Keratinocyte (primary cell): Measurements from ENCODE around the gene SMPD2. TPM values are rescaled to one million over a fixed set of nuclear protein-coding genes. Genes with fewer than 3 reads are reported as not detected.

Source experiments
- DNase-seq: peaks from one replicate; pipeline ENCODE4 v3.0.0-alpha.2; 2011; ENCODE audit warnings: low read depth, missing footprints, low spot score
- FAIRE-seq: peaks from 2 replicates; lab custom pipeline; 2011; peaks lifted over from hg19 to GRCh38; lab: Jason Lieb, UNC
- H2AFZ ChIP-seq: 2 replicates; pipeline ENCODE4 v1.6.0; 2012; ENCODE audit warnings: low read length, control low read depth, inconsistent platforms; ENCODE audit not compliant: control insufficient read depth
- H3K27ac ChIP-seq: 2 replicates; pipeline ENCODE4 v1.5.1; 2011; ENCODE audit warnings: low read length; ENCODE audit not compliant: control insufficient read depth, insufficient read depth
- H3K27me3 ChIP-seq: 3 replicates; pipeline ENCODE4 v1.6.0; 2011; ENCODE audit warnings: low read length; ENCODE audit not compliant: control insufficient read depth, insufficient read depth; ENCODE audit errors: extremely low read depth
- H3K36me3 ChIP-seq, 2 experiments: 2 replicates in 1 of 2; 3 replicates in 1 of 2; pipeline ENCODE4 v1.5.1; 2011; ENCODE audit warnings: low read length in 2 of 2, mild to moderate bottlenecking in 1 of 2; ENCODE audit not compliant: control insufficient read depth in 2 of 2, insufficient read depth in 2 of 2; ENCODE audit errors: extremely low read depth in 1 of 2
- H3K4me1 ChIP-seq: 3 replicates; pipeline ENCODE4 v1.5.1; 2011; ENCODE audit warnings: low read length; ENCODE audit not compliant: control insufficient read depth, insufficient read depth; ENCODE audit errors: extremely low read depth
- H3K4me2 ChIP-seq: 3 replicates; pipeline ENCODE4 v1.6.0; 2011; ENCODE audit warnings: low read depth, low read length; ENCODE audit not compliant: control insufficient read depth, insufficient read depth; ENCODE audit errors: extremely low read depth
- H3K4me3 ChIP-seq, 3 experiments: fragments of 200-600 bp in 1 of 3; sonication (generic) in 1 of 3; 2 replicates in 2 of 3; 3 replicates in 1 of 3; pipeline ENCODE4 v1.5.1; 2011 to 2016; ENCODE audit warnings: low read length in 3 of 3, mild to moderate bottlenecking in 3 of 3, control low read depth in 2 of 3, inconsistent platforms in 1 of 3, low read depth in 1 of 3, mixed read lengths in 1 of 3, mixed run types in 1 of 3, moderate library complexity in 1 of 3; ENCODE audit not compliant: control insufficient read depth in 2 of 3, insufficient read depth in 2 of 3; ENCODE audit errors: extremely low read depth in 1 of 3
- H3K79me2 ChIP-seq: 2 replicates; pipeline ENCODE4 v1.6.0; 2012; ENCODE audit warnings: low read length; ENCODE audit not compliant: control insufficient read depth, insufficient read depth
- H3K9ac ChIP-seq: 3 replicates; pipeline ENCODE4 v1.6.0; 2011; ENCODE audit warnings: low read length; ENCODE audit not compliant: control insufficient read depth, insufficient read depth; ENCODE audit errors: extremely low read depth
- H3K9me1 ChIP-seq: 3 replicates; pipeline ENCODE4 v1.6.0; 2011; ENCODE audit warnings: low read length; ENCODE audit not compliant: control insufficient read depth, insufficient read depth; ENCODE audit errors: extremely low read depth
- H3K9me3 ChIP-seq: 2 replicates; pipeline ENCODE4 v1.5.1; 2012; ENCODE audit warnings: low read depth, low read length; ENCODE audit not compliant: control insufficient read depth
- H4K20me1 ChIP-seq: 3 replicates; pipeline ENCODE4 v1.6.0; 2011; ENCODE audit warnings: low read length; ENCODE audit not compliant: control insufficient read depth, insufficient read depth; ENCODE audit errors: extremely low read depth
- EZH2 ChIP-seq: IDR thresholded peaks from one replicate; pipeline ENCODE4 v1.6.1; 2012; ENCODE audit warnings: inconsistent platforms, mild to moderate bottlenecking, low read length, moderate library complexity
- dilution Hi-C: fragments of 300-500 bp; cut with MboI; formaldehyde crosslinking; loops from one replicate; pipeline ENCODE4 v1.7.0; 2020; ENCODE audit warnings: low sequenced_read_pairs; ENCODE audit not compliant: extremely low pct_ligation_motif_present
- polyA plus RNA-seq, 5 experiments: library from polyadenylated mRNA; depleted of rRNA in 3 of 5; stranded (reverse) in 3 of 5; stranded (forward) in 1 of 5; unstranded in 1 of 5; fragments of >200 nt; gene quantifications; 1 replicate in 1 of 5; 2 replicates in 3 of 5; 3 replicates in 1 of 5; pipeline versions ENCODE4 v1.2.1 to v1.2.3, GENCODE V29; 2011 to 2012; ENCODE audit warnings: missing spikeins in 2 of 5, low read depth in 1 of 5, low replicate concordance in 1 of 5
- TF ChIP-seq, protein P1 (sequence below), 3 experiments: IDR thresholded peaks in 1 of 3; conservative IDR thresholded peaks in 1 of 3; optimal IDR thresholded peaks in 1 of 3; 2 replicates in 2 of 3; 3 replicates in 1 of 3; pipeline versions ENCODE3 to v1.5.1; 2011; ENCODE audit warnings: low read length in 3 of 3, mild to moderate bottlenecking in 3 of 3, moderate library complexity in 2 of 3, control low read depth in 1 of 3, inconsistent platforms in 1 of 3; ENCODE audit not compliant: insufficient read depth in 2 of 3; ENCODE audit errors: extremely low read depth in 1 of 3

Gene SMPD2
- polyA plus RNA-seq, 1 donor (not counting 4 experiments of a cell fraction or from before 2014, with no cell fraction given), result 11.7 TPM

DNA sequence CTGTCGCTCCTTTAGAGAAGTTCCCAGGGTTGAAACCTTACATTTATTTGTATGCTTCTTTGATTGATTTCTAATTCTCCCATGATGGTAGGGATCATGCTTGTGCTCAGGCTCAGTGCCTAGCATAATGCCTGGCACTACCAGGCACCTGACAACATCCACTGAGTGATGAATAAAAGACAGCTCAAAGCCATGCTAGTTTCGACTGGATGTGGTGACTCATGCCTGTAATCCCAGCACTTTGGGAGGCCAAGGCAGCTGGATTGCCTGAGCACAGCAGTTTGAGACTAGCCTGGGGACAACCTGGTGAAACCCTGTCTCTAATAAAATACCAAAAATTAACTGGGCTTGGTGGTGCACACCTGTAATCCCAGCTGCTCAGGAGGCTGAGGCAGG is 46.6 kb upstream of the SMPD2 start:
- no peaks in the 10 kb centered on the region for H3K79me2 ChIP-seq
- dilution Hi-C loops, result no loop called here
- H3K4me1 ChIP-seq, result peaks cover 10% of the 10 kb centered on the region
- no peaks in the 10 kb centered on the region for H3K9me1 ChIP-seq
- no peak for TF ChIP-seq EZH2
- TF ChIP-seq, protein P1, sequence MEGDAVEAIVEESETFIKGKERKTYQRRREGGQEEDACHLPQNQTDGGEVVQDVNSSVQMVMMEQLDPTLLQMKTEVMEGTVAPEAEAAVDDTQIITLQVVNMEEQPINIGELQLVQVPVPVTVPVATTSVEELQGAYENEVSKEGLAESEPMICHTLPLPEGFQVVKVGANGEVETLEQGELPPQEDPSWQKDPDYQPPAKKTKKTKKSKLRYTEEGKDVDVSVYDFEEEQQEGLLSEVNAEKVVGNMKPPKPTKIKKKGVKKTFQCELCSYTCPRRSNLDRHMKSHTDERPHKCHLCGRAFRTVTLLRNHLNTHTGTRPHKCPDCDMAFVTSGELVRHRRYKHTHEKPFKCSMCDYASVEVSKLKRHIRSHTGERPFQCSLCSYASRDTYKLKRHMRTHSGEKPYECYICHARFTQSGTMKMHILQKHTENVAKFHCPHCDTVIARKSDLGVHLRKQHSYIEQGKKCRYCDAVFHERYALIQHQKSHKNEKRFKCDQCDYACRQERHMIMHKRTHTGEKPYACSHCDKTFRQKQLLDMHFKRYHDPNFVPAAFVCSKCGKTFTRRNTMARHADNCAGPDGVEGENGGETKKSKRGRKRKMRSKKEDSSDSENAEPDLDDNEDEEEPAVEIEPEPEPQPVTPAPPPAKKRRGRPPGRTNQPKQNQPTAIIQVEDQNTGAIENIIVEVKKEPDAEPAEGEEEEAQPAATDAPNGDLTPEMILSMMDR (optimal IDR thresholded peaks at IDR 0.05 in 1 of 3, IDR thresholded peaks at IDR 0.05 in 1 of 3, conservative IDR thresholded peaks at IDR 0.05 in 1 of 3; ENCODE audit: extremely low read depth in 1 of 3, insufficient read depth in 2 of 3, low read length in 3 of 3), result no peak
- H4K20me1 ChIP-seq, result no peaks in the 10 kb centered on the region
- no peaks in the 10 kb centered on the region for H3K27me3 ChIP-seq
- DNase-seq, result no peak
- no peak overlapping the region for H3K4me2 ChIP-seq
- no peaks in the 10 kb centered on the region for H3K36me3 ChIP-seq
- no peak overlapping the region for H3K4me3 ChIP-seq
- no peak overlapping the region for H3K27ac ChIP-seq
- FAIRE-seq, result peak; percentile 43
- no peaks in the 10 kb centered on the region for H3K9me3 ChIP-seq
- H2AFZ ChIP-seq, result no peak overlapping the region
- H3K9ac ChIP-seq, result no peak overlapping the region

DNA sequence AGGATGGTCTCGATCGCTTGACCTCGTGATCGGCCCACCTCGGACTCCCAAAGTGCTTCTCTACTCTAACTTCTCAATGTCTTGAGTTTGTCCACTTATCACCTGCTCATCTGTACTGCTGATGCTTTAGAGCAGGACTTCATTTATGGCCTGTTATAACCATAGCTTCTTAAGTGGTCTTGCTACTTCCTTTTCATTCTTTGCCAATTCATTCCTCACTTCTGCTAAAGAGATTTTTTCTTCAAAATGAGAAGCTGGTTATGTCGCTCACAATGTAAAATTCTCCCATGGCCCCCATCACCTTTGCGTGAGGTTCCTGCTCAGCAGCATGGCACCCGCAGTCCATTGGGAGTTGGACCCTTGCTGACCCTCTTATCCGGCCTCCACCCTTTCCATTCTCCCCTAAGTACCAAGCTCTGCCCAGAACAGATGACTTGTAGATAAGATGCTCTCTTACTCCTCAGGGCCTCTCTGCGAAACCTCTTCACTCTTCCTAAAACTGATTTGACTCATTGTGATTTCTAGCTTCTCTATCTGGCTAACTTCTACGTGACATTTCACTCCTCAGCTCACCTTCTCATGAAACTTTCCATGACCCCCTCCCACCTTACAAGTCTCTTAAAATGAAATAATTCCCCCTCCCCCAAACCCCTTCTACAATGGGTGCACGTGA is 44.3 kb upstream of the SMPD2 start:
- TF ChIP-seq EZH2, result no peak
- TF ChIP-seq, protein P1 (optimal IDR thresholded peaks at IDR 0.05 in 1 of 3, IDR thresholded peaks at IDR 0.05 in 1 of 3, conservative IDR thresholded peaks at IDR 0.05 in 1 of 3; ENCODE audit: extremely low read depth in 1 of 3, insufficient read depth in 2 of 3, low read length in 3 of 3), result no peak
- H4K20me1 ChIP-seq, result no peaks in the 10 kb centered on the region
- peaks cover 3% of the 10 kb centered on the region for H3K4me1 ChIP-seq
- no peaks in the 10 kb centered on the region for H3K36me3 ChIP-seq
- no peak overlapping the region for H3K4me2 ChIP-seq
- no peaks in the 10 kb centered on the region for H3K9me1 ChIP-seq
- no peak overlapping the region for H3K27ac ChIP-seq
- H3K9me3 ChIP-seq, result no peaks in the 10 kb centered on the region
- no peaks in the 10 kb centered on the region for H3K79me2 ChIP-seq
- no peak for DNase-seq
- H2AFZ ChIP-seq, result no peak overlapping the region
- no peak overlapping the region for H3K4me3 ChIP-seq
- no peak for FAIRE-seq
- no peaks in the 10 kb centered on the region for H3K27me3 ChIP-seq
- dilution Hi-C loops, result no loop called here
- no peak overlapping the region for H3K9ac ChIP-seq
